Kidney epithelial cell (primary cell): ENCODE data around the gene NCAM1. TPM values are rescaled to one million over a fixed set of nuclear protein-coding genes. Genes with fewer than 3 reads are reported as not detected.

Source experiments
- DNase-seq: peaks from one replicate; pipeline ENCODE4 v3.0.0-alpha.2; 2010; ENCODE audit warnings: low read depth
- H3K27me3 ChIP-seq: 2 replicates; pipeline ENCODE4 v1.6.0; 2011; ENCODE audit warnings: low read length; ENCODE audit not compliant: control insufficient read depth, insufficient read depth
- H3K36me3 ChIP-seq: 2 replicates; pipeline ENCODE4 v1.5.1; 2011; ENCODE audit warnings: low read length; ENCODE audit not compliant: control insufficient read depth, insufficient read depth
- H3K4me3 ChIP-seq: 2 replicates; pipeline ENCODE4 v1.5.1; 2011; ENCODE audit warnings: low read depth, mild to moderate bottlenecking, control low read depth, low read length
- CTCF ChIP-seq: IDR thresholded peaks from 2 replicates; pipeline ENCODE4 v1.5.1; 2011; ENCODE audit warnings: mild to moderate bottlenecking, moderate library complexity, low read length, control low read depth, inconsistent platforms; ENCODE audit not compliant: insufficient read depth, poor library complexity, severe bottlenecking
- total RNA-seq: library from RNA; depleted of rRNA; stranded (reverse); fragments of >200 nt; gene quantifications from 2 replicates; pipeline ENCODE4 v1.2.3, GENCODE V29; 2015

NCAM1 gene
- total RNA-seq, 1 donor from 2014 or later = 16.5 TPM

- Histone ChIP-seq H3K36me3 (no peaks in the 10 kb centered on the region), H3K27me3 (no peaks in the 10 kb centered on the region), H3K4me3 (no peak overlapping the region)
- no peak for DNase-seq
- peak; percentile 86 for TF ChIP-seq CTCF
Observed at GRCh38 chr11:113113801-113114704, 152.8 kb downstream of the NCAM1 start.

GRCh38 chr11:113114705-113115027 lies 153.4 kb downstream of the NCAM1 start:
- no peak for DNase-seq
- Histone ChIP-seq H3K36me3 (no peaks in the 10 kb centered on the region), H3K4me3 (no peak overlapping the region), H3K27me3 (no peaks in the 10 kb centered on the region)
- TF ChIP-seq CTCF = no peak

GRCh38 chr11:113118104-113118503 lies 156.9 kb downstream of the NCAM1 start:
- H3K27me3 ChIP-seq = no peaks in the 10 kb centered on the region
- no peak for DNase-seq
- no peak for TF ChIP-seq CTCF
- H3K36me3 ChIP-seq = no peaks in the 10 kb centered on the region
- no peak overlapping the region for H3K4me3 ChIP-seq

- no peak for TF ChIP-seq CTCF
- no peak for DNase-seq
- Histone ChIP-seq H3K27me3 (no peaks in the 10 kb centered on the region), H3K36me3 (no peaks in the 10 kb centered on the region), H3K4me3 (no peak overlapping the region)
Observed at GRCh38 chr11:113119074-113119473, 157.9 kb downstream of the NCAM1 start.

- Histone ChIP-seq H3K27me3 (no peaks in the 10 kb centered on the region), H3K4me3 (no peak overlapping the region), H3K36me3 (no peaks in the 10 kb centered on the region)
- TF ChIP-seq CTCF = no peak
- DNase-seq = no peak
Observed at GRCh38 chr11:113119966-113120736, 158.9 kb downstream of the NCAM1 start.
